Measurements from ENCODE around the gene FHOD3.
"Not testable (repeated sequence)": the region's sequence is repeated elsewhere in the genome, so short reads cannot be mapped to it uniquely, and the experiment has no call there.

Gene FHOD3

DNA sequence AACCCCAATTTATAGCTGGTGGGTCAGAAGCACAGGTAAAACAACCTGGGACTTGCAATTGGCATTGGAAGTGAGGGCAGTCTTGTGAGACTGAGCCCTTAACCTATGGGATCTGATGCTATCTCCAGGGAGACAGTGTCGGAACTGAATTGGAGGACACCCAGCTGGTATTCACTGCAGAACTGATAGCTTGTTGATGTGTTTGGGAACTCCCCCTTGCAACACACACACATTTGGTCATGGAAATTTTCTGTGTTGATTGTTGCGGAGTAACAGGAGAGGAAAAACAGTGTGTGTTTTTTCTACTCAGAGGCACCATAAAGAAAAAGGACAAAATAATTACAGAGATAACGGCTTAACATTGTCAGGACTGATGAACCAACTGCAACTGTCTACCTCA is 515.2 kb downstream of the FHOD3 start:
- no peak for DNase-seq (ENCODE audit: low read depth in 2 of 2, low spot score in 1 of 2)

GRCh38 chr18:36813101-36813775 is 515.7 kb downstream of the FHOD3 start:
- DNase-seq (ENCODE audit: low read depth in 2 of 2, low spot score in 1 of 2) = no peak

DNA sequence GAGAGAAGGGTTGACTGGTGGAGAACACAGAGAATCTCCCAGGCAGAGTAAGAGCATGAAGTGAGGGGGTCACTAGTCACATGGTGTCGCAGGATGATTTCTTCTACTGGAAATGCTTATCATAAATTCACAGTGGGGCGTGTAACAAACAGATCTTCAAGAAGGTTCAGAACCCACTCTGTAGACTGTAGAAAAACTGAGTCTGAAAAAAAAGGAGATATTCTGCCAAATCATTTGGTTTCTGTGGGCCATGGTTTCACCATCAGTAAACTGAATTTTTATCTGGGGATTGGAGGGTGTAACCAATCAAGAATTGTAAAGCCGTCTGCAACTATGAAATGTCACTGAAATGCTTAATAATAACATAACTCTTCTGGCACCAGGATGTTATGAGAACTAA is 516.3 kb downstream of the FHOD3 start:
- DNase-seq (ENCODE audit: low read depth in 2 of 2, low spot score in 1 of 2) = no peak

DNA sequence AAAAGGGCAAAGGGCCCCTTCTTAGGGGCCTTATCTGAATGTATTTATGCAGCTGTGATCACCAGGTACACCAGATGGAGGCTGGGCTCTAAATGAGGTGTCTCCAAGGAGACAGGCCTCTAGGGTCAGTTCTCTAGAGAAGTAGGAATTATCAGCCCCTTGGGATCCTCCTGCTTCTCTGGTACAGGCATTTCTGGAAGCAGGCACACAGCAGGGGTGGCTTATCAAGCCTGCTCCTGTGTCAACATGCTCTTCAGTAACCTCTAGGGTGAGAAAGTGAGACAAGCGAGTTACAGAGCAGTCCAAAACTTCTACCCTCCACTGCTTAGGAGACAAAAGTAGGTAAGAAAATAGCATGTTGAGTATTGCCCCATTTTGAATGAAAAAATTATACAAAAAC is 517.5 kb downstream of the FHOD3 start:
- no peak for DNase-seq (ENCODE audit: low read depth in 2 of 2, low spot score in 1 of 2)

- DNase-seq (ENCODE audit: low read depth in 2 of 2, low spot score in 1 of 2) = not testable (repeated sequence)
Observed at GRCh38 chr18:36816096-36816495, 518.6 kb downstream of the FHOD3 start.

GRCh38 chr18:36817039-36817438 is 519.5 kb downstream of the FHOD3 start:
- DNase-seq (ENCODE audit: low read depth in 2 of 2, low spot score in 1 of 2) = no peak

DNA sequence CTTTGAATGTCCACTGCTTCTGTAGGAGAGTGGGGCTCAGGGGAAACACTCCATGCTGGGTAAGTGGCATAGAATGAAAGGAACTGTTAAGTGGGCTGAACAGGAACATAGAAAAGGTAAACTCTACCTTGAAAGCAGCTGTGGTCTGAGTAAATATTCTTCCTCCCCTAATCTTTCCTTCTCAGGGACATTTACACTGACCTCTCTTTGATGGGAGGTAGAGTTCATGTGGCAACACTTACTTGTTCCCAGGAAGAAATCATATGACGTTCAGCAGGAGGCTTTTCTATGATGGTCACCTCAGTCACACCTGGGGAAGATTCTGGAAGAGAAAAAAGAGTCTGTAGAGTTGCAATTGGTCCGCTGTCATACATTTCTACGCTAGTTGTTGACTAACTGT is 521.1 kb downstream of the FHOD3 start:
- no peak for DNase-seq (ENCODE audit: low read depth in 2 of 2, low spot score in 1 of 2)

DNA sequence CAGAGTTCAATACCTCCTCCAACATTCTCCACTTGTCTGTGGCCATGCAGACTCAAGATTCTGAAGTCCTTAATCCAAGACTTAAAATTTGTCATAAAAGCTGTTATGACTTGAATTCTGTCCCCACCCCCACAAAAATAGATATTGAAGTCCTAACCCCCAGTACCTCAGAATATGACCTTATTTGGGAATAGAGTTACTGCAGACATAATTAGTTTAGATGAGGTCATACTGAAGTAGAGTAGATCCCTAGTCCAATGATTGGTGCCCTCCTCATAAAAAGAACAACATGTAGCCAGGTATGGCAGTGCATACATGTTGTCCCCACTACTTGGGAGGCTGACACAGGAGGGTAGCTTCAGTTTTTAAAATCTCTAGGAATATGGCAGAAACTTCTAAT is 522.1 kb downstream of the FHOD3 start:
- no peak for DNase-seq (ENCODE audit: low read depth in 2 of 2, low spot score in 1 of 2)

- DNase-seq (ENCODE audit: low read depth in 2 of 2, low spot score in 1 of 2) = no peak
Observed at GRCh38 chr18:36821681-36822080, 524.2 kb downstream of the FHOD3 start.

DNA sequence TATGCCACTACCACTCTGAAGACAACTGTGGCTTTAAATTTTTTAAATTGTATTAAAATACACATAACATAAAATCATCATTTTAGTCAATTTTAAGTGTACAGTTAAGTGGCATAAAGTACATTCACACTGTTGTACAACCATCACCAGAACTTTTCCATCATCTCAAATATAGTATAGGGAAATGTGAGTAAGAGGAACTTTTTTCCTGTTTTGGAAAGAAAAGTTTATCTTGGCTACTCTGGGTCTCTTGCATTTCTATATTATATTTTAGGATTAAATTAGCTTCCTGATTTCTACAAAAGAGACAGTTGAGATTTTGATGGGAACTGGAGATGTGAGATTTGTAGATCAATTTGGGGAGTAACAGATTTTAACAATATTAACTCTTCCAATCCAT is 528.0 kb downstream of the FHOD3 start:
- no peak for DNase-seq (ENCODE audit: low read depth in 2 of 2, low spot score in 1 of 2)

DNA sequence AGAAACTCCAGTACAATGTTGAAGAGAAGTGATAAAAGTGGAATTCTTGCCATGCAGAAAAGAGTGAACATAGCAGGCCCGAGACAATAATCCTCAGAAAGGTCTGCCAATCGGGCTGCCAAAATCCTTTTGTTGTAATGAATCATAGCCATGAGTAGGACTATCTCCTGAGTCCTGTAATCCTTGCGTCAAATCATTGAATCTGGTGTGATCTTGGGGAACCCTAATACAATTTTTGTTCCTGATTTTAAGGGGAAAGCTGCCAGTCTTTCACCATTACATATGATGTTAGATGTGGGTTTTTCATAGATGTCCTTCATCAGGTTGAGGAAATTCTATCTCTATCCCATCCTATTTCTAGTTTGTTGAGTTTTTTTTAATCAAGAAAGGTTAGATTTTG is 529.0 kb downstream of the FHOD3 start:
- DNase-seq (ENCODE audit: low read depth in 2 of 2, low spot score in 1 of 2) = no peak

DNA sequence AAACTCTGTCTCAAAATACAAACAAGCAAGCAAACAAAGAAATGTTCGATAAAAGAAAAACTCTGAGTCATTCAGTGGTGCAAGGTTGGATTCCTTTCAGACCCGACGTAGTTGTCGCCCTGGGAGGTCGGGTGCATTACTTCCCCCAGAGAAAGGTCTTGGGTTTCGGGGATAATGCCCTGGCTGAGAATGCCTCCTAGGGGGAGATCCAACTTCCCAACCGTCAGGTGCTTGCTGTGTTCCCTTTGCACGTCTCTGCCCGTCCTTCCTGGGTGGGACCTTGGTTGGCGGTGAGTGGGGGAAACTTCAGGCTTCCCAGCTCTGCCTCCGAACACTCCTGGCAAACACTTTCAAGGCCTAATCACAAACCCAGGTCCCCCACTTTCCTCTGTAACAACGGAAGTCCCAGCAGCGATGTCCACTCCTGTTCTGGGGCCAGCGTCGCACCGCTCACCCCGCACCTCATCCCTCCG is 530.7 kb downstream of the FHOD3 start:
- no peak for DNase-seq (ENCODE audit: low read depth in 2 of 2, low spot score in 1 of 2)

DNA sequence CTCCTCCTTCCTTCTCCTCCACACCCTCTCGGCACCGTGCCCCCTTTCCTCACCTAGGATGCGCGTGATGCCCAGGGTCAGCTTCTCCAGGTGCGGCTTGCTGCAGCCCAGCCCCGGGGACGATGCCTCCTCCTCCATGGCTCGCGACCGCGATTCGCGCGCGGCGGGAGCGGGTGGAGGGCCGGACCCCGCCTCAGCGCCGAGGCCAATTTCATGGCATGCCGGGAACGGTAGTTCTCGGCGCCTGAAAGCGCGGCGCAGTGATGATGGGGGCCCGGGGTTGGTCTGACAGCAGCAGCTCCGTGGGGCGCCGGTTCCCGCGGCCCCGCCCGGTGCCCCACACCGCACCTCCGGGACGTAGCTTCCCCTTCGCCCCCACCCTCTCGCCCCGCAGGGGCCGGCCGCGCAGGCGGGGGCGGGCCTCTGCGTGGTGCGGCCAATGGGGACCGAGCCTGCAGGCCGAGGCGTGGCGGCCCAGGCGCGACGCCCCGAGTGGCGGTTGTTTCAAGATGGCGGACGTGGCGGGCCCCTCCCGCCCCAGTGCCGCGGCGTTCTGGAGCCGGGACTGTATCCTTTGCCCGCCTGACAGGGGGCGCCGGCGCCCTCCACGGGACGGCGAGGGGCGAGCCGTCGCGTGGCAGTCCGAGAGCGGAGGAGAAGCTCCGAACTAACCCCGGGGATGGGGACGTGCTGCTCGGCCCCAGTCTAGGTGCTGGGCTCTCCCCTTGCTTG is 531.3 kb downstream of the FHOD3 start, which contains the start of the genes KIAA1328 and TPGS2:
TSS of gene KIAA1328 (plus strand) at position 498 of the 732 bp plus-strand sequence. CDS start at position 510, 12 bp downstream.
TSS of gene TPGS2 (minus strand) at position 373 of the 732 bp plus-strand sequence. CDS start at position 138, 235 bp downstream.
- DNase-seq (ENCODE audit: low read depth in 2 of 2, low spot score in 1 of 2) = peak; percentile 64 to 80

All from stimulated activated CD8-positive, alpha-beta memory T cell treated with anti-CD3 and anti-CD28 coated beads, Interleukin-4, amount 100 ng/mL, for 1 hour (primary cell).